WERI-Rb-1 (cell line): ENCODE measurements around the gene TRH.

Experiments
- DNase-seq: peaks from one replicate; pipeline ENCODE4 v3.0.0-alpha.2; 2020
- H3K27ac ChIP-seq: fragments of 250-450 bp; sonication (Bioruptor Pico); 2 replicates; pipeline ENCODE4 v1.5.1; 2020; ENCODE audit warnings: mild to moderate bottlenecking, moderate library complexity
- H3K27me3 ChIP-seq: fragments of 250-450 bp; sonication (Bioruptor Pico); 2 replicates; pipeline ENCODE4 v1.5.1; 2021; ENCODE audit warnings: mild to moderate bottlenecking, low read depth, moderate library complexity; ENCODE audit not compliant: insufficient read depth, severe bottlenecking
- H3K36me3 ChIP-seq: fragments of 250-450 bp; sonication (Bioruptor Pico); 2 replicates; pipeline ENCODE4 v1.5.1; 2020; ENCODE audit warnings: mild to moderate bottlenecking, moderate library complexity
- H3K4me3 ChIP-seq: 2 replicates; pipeline ENCODE4 v1.5.1; 2011; ENCODE audit warnings: low read depth, mild to moderate bottlenecking, control low read depth, low read length
- H3K9me3 ChIP-seq: fragments of 250-450 bp; sonication (Bioruptor Pico); 2 replicates; pipeline ENCODE4 v1.5.1; 2021; ENCODE audit warnings: mild to moderate bottlenecking, moderate library complexity; ENCODE audit not compliant: severe bottlenecking
- TF ChIP-seq, protein P1 (sequence below): IDR thresholded peaks from 2 replicates; pipeline ENCODE4 v1.5.1; 2011; ENCODE audit warnings: low read depth, mild to moderate bottlenecking, control low read depth, inconsistent platforms, low read length

TRH gene

DNA sequence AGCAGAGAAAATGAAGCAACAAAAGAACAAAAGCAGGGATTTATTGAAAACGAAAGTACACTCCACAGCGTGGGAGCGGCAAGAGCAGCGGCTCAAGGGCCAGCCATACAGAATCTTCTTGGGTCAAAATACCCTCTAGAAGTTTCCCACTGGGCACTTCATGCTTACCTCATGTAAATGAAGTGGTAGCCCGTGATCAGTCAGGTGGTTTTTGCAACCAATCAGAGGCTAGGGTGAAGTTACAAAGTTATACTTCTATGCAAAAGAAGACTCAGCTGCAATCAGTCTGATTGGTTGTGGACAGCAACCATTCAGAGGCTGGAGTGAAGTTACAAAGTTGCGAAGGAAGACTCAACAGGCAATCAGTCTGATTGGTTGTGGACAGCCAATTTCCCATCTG, 37.8 kb upstream of the TRH start:
- no peak for DNase-seq
- Histone ChIP-seq H3K4me3 (no peak overlapping the region), H3K9me3 (no peaks in the 10 kb centered on the region), H3K36me3 (no peaks in the 10 kb centered on the region), H3K27ac (no peak overlapping the region), H3K27me3 (no peaks in the 10 kb centered on the region)
- TF ChIP-seq, protein P1, sequence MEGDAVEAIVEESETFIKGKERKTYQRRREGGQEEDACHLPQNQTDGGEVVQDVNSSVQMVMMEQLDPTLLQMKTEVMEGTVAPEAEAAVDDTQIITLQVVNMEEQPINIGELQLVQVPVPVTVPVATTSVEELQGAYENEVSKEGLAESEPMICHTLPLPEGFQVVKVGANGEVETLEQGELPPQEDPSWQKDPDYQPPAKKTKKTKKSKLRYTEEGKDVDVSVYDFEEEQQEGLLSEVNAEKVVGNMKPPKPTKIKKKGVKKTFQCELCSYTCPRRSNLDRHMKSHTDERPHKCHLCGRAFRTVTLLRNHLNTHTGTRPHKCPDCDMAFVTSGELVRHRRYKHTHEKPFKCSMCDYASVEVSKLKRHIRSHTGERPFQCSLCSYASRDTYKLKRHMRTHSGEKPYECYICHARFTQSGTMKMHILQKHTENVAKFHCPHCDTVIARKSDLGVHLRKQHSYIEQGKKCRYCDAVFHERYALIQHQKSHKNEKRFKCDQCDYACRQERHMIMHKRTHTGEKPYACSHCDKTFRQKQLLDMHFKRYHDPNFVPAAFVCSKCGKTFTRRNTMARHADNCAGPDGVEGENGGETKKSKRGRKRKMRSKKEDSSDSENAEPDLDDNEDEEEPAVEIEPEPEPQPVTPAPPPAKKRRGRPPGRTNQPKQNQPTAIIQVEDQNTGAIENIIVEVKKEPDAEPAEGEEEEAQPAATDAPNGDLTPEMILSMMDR: no peak

DNA sequence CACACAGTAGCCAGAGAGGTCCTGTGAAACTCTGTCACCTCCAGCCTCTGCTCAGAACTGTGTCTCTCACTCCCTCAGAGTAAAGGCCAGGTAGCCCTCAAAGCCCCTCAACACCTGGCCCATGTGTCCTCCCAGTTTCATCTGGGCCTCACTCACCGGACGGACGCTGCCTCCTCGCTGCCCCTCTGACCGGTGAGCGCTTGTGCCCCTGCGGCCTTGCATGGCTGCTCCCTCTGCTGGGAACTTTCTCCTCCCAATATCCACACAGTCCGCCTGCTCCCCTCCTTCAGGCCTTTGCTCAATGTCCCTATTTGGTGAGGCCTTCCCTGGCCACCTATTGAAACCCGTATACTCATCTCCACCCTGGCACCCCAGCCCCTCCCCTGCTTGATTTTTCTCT, 36.8 kb upstream of the TRH start:
- no peak overlapping the region for H3K27ac ChIP-seq
- no peaks in the 10 kb centered on the region for H3K36me3 ChIP-seq
- H3K27me3 ChIP-seq: no peaks in the 10 kb centered on the region
- H3K9me3 ChIP-seq: no peaks in the 10 kb centered on the region
- no peak overlapping the region for H3K4me3 ChIP-seq
- TF ChIP-seq, protein P1: peak; percentile 19; the same call in 1 of the 2 replicates
- no peak for DNase-seq

DNA sequence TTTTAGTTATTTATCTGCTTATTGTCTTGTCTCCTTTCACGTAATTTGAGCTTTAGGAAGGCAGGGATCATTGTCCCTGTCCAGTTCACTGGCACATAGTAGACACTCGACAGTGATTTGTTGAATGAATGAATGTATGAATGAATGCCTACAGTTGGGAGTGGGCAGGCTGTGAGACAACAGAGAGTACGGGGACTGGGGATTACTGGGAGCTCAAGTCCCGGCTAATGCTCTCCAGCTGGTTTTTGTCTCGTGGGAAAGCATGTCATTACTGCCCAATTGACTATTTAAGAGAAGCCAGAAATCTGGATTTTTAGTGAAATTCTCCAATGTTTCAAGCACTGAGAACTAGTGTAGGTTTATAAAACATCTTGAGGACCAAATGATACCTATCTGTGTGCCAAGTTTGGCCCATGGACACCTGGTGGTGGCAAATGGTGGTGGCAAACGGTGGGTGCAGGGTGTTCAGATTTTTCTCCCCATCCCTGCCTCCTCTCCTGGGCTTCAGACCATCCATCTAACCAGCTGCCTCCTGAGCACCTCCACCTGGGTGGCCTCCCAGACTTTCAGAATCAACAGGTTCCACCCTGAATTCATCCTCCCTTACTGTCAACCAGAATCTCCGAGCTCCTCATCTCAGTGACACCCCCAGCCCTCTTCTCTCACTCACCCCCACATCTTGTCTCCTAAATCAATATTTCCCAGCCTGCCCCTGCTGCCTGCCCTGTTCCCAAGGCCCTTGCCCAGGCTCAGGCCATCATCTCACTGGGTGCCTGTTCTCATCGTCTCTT, 36.2 kb upstream of the TRH start:
- H3K27ac ChIP-seq: no peak overlapping the region
- TF ChIP-seq, protein P1: peak; percentile 42
- H3K27me3 ChIP-seq: no peaks in the 10 kb centered on the region
- DNase-seq: peak; percentile 47
- H3K4me3 ChIP-seq: no peak overlapping the region
- no peaks in the 10 kb centered on the region for H3K36me3 ChIP-seq
- no peaks in the 10 kb centered on the region for H3K9me3 ChIP-seq

DNA sequence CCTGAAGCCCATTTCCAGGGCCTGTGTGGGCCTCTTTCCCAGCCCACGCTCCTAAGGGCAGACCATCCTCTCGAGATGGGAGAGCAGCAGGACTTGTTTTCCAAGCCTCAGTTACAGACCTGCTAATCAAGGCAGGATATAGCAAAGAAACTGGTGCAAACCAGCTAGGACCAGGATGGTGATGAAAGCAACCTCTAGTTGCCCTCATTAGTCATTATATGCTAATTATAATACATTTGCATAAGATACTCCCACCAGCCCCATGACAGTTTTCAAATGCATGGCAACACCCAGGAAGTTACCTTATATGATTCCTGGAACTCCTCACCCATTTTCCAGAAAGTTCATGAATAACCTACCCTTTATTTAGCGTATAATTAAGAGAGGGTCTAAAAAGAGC, 34.4 kb upstream of the TRH start:
- no peaks in the 10 kb centered on the region for H3K9me3 ChIP-seq
- H3K27ac ChIP-seq: no peak overlapping the region
- no peak for DNase-seq
- no peak overlapping the region for H3K4me3 ChIP-seq
- TF ChIP-seq, protein P1: no peak
- H3K27me3 ChIP-seq: no peaks in the 10 kb centered on the region
- H3K36me3 ChIP-seq: no peaks in the 10 kb centered on the region

DNA sequence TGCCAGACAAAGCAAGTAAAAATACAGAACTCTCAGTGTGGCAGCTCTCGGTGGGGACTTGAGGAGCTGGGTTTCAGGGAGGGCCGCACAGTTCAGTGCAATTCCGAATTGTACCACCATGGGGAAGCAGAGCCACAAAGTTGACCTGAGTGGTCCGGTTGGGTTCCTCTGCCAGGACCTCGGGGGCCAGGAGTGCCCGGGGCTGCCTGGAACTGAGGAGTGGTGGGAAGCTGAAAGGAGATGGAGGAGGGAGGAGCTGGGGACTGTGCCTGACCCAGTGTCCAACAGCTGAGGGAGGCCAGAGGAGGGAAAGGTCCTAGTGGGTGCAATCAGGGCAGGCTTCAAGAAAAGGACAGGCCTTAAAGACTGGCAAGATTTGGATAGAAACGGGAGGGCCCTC, 32.2 kb upstream of the TRH start:
- TF ChIP-seq, protein P1: peak; percentile 87
- no peaks in the 10 kb centered on the region for H3K36me3 ChIP-seq
- no peaks in the 10 kb centered on the region for H3K9me3 ChIP-seq
- no peaks in the 10 kb centered on the region for H3K27me3 ChIP-seq
- peak; percentile 86 for DNase-seq
- H3K4me3 ChIP-seq: no peak overlapping the region
- H3K27ac ChIP-seq: no peak overlapping the region

DNA sequence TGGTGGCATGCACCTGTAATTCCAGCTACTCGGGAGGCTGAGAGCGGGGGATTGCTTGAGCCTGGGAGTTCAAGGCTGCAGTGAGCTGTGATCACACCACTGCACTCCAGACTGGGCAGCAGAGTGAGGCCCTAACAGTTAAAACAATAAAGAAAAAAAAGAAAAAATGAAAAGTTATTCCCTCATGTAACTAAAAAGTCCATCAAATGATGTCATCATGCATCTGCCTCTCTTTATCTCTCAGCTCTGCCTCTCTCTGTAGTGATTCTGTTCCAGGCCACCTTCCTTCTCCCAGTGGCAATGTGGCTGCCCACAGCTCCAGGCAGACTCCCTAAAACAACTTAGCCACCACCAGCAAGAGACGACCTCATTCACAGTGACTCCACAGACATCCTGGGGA, 31.5 kb upstream of the TRH start:
- no peaks in the 10 kb centered on the region for H3K27me3 ChIP-seq
- H3K36me3 ChIP-seq: no peaks in the 10 kb centered on the region
- H3K4me3 ChIP-seq: no peak overlapping the region
- TF ChIP-seq, protein P1: no peak
- no peaks in the 10 kb centered on the region for H3K9me3 ChIP-seq
- DNase-seq: no peak
- no peak overlapping the region for H3K27ac ChIP-seq
